NOMO-1 (cell line): ENCODE measurements around the gene MICAL2.
A peak's percentile ranks its signal among the peaks of the same experiment; 100 is the strongest.

Experiments
- DNase-seq, 2 experiments: peaks; one replicate each; lab custom pipeline; 2025; ENCODE audit not compliant: unreplicated experiment in 2 of 2; lab: John Stamatoyannopoulos, UW

The MICAL2 gene

DNA sequence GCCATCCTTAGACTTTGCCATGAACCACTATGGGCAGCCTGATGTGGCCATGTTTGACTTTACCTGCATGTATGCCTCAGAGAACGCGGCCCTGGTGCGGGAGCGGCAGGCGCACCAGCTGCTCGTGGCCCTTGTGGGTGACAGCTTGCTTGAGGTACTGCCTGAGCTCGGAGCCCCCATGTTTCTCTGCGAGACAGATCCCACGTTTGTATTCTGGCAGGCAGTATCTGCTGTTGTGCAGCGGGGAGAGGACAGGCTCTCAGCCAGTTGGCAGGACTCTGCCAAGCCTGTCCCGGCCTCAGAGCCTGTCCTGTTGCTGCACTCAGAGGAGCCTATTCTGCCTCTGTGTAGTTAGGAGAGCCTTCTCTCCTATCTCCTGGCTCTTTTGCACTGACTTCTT is 109.9 kb downstream of the MICAL2 start:
- no peak for DNase-seq

DNA sequence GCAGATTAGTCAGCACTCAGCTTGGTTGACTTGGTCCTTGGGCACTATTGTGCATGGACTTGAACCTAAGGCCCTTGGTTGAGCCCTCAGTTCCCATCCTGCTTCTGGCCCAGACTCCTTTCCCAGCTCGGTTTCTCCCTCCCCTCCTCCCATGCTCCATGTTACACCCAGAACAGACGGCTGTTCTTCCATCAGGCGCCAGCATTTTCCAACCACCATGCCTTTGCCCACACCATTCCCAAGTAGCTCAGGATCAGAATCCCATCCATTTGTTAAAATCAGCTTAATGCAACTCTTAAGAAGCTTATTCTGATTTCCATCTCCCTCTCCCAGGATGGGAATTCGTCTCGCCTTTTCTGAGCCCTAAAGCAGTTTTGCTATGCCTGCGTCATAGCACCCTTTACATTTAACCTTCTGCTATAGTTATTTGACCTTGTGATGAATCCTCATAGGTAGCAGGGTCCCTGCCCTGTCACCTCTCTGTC is 110.7 kb downstream of the MICAL2 start:
- DNase-seq: no peak

DNA sequence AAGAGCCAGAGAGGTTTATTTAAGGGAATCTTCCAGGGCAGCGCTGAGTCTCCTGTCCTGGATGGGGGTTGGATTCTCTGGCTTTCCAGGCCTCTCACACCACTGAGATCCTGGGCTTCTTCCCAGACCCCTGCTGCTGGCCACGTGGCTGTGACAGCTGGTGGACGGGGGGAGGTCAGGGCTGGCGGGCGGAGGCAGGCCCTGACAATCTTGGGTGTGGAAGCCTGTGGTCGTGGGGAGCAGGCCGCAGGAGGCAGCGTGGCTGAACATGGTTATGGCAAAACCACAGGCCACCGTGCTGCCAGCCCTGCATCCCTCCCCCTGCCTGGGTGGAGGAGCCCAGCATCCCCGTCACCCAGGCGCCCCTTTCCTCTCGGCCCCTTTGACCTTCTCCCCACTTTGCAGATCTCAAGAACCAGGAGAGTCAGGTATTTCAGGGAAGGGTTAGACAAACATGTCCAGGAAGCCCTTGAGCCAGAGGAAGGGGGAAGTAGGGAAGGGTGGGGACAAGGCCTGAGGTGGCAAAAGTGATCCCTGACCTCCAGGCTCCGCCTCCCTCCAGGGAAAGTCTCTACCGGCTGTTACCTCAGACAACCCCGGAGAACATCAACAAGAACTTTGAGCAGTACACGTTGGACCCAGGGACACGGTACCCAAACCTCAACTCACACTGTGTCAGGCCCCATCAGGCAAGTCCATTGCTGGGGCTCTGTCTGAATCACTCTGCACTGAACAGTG is 111.8 kb downstream of the MICAL2 start:
- peak in 1 of 2 experiments; percentile 5 for DNase-seq

DNA sequence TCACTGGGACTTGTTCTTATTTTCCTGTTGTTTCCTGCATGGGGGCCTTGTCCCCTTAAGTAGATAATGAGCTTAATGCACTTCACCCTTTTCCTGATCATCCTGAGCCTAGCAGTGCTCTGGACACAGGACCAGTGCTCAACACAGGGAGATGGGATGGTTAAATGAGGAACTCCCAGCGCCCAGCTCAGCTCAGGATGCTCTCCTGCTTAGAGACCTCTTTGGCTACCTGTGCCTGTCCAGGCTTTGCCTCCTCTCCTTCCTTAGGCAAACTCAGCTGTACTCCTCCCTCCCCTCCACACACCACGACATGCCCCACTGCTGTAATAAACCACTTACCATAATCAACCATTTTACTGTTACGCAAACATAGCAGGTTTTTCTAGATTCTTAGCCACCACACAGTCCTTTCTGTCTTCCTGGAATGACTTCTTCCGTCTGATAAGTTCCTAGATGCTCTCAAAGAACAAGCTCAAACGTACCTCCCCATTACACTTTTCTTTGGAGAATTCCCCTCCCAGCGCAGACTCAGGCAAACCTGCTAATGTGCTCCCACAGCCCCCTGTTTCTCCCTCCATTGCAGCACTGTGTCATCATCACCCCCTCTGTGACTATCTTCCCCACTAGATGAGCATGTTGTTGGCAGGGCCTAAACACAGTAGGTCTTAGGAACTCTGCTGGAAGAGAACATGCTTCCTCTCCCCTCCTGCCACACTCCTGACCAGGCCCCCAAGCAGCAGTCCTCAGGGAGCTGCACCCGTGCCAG is 113.6 kb downstream of the MICAL2 start:
- peak; percentile 24 to 54 for DNase-seq

DNA sequence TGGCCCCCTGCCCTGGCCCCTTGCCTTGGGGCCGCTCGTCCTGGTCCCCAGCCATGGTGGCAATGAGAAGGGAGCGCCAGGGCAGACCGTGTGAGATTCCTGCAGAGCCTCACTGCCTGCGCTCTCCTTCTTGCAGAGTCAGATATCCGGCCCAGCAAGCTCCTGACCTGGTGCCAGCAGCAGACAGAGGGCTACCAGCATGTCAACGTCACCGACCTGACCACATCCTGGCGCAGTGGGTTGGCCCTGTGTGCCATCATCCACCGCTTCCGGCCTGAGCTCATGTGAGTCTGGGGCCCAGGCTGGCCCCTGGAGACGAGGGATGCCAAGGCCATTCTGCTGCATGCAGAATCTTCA is 114.1 kb downstream of the MICAL2 start:
- DNase-seq: peak; percentile 85 to 89

DNA sequence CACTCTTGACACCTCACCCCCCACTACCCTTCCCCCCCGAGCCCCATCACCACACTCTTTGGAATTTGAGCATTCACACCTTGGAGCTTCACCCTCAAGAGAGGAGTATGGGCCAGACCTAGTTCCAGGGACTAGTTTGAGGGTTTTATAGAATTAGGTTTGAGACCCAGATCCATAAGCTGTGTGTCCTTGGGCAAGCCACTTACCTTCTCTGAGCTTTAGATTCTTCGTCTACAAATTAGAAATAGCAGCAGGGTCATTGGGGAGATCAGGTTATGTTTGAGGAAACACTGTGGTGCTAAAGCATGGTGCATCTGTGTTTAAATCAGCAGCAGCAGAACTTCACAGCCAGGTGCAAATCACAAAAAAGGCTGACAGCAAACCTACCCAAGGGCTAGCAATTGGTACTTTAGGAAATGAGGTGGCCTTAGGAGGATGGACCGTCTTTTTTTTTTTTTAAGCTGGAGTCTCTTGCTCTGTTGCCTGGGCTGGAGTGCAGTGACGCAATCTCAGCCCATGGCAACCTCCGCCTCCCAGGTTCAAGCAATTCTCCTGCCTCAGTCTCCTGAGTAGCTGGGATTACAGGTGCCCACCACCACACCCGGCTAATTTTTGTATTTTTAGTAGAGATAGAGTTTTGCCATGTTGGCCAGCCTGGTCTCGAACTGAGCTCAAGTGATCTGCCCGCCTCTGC is 114.8 kb downstream of the MICAL2 start:
- no peak for DNase-seq

DNA sequence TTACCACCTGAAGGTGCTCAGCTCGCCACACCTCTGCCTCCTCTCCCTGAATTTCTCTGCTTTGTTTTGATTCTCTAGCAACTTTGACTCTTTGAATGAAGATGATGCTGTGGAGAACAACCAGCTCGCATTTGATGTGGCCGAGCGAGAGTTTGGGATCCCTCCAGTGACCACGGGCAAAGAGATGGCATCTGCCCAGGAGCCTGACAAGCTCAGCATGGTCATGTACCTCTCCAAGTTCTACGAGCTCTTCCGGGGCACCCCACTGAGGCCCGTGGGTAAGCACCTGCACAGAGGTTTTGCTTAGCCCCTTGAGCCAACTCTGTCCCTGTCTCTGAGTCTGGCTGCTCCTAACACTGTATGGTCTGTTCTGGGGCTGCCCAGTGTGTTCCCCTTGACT is 115.7 kb downstream of the MICAL2 start:
- DNase-seq: no peak

DNA sequence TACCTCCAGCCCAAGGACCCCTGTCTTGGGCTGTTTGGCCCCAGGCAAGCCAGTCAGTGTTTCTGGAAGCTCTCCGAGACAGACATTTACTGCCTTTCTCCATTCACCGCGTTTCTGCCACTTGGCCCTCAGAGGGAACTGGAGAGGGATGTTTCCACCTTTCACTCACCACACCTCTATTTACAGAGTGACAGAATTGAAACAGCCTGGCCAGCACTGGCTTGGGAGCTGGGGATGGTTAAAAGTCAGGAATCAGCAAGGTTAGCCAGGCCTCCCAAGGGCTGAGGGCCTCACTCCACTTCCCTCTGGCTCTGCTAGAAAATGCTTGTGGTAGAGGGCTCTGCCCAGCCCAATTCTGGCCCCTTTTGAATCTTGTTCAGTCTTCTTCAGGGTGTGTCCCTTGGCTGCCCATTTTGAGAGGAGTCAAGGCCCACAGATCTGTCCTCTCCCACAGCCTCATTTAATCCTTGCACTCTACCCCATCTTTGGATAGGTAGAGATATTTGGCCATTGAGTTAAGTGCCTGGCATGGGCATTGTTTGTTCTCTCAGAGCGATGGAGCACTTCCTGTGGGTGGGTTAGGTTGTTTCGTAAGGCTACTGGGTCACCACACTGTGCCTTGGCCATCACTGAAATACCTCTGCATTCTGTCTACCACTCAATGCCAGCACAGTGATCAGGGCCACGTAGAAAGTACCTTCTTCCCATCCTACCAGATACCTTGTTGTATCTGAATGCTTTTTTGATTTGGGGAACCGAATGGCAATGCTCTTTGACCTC is 119.2 kb downstream of the MICAL2 start:
- DNase-seq: no peak

DNA sequence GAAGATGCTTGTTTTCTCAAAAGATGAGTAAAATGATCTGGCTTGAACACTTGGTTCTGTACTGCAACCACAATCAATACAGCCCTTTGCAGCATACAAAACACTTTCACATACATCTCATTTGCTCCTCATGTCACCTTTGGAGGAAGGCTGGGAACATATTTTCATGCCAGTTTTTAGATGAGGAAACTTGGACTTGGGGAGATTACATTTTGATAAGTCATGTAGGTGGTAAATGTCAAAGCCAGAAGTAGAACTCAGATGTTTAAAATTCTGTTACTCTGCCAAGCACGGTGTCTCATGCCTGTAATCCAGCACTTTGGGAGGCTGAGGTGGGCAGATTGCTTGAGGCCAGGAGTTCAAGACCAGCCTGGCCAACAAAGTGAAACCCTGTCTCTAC is 121.8 kb downstream of the MICAL2 start:
- no peak for DNase-seq

DNA sequence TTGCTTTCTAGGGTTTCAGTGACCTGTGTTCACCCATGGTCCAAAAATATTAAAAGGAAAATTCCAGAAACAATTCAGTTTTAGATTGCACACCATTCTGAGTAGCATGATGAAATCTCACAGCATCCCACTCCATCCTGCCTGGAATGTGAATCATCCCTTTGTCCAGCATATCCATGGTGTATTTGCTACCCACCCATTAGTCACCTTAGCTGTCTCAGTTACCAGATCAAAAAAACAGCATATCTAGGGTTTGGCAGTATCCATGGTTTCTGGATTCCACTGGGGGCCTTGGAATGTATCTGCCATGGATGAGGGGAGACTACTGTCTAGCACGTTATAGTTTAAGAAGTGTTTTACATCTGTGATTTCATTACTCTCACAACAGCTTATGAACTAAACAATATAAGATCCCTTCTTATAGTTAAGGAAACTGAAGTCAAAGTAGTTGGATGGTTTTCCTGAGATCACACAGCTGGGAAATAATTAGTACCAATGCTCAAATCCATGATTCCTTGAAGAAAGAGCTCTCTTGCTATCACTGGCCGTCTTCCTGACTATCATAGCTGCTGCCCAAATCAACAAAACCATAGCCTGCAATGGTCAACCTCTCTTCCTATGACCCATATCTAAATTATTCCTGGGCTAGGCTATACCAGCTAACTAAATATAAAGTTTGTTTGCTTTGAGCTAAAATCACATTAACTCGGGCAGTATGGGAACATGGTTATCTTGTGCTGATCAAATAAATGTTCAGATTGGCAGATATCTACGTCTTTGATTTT is 122.6 kb downstream of the MICAL2 start:
- no peak for DNase-seq

DNA sequence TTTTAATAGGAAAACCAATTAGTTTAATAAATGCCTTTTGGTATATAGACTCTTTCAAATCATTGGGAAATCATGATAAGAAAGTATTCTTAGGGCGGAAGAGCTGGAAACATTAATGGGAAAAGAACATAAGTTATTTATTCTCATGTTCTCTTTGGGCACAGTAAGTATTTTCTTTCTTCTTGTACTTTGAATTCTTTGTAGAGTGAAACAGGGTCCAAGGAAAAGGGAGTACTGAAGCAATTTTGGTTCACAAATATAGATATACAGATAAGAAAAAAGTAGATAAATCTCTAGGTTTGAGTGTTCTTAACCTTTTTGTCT is 123.2 kb downstream of the MICAL2 start:
- no peak for DNase-seq

DNA sequence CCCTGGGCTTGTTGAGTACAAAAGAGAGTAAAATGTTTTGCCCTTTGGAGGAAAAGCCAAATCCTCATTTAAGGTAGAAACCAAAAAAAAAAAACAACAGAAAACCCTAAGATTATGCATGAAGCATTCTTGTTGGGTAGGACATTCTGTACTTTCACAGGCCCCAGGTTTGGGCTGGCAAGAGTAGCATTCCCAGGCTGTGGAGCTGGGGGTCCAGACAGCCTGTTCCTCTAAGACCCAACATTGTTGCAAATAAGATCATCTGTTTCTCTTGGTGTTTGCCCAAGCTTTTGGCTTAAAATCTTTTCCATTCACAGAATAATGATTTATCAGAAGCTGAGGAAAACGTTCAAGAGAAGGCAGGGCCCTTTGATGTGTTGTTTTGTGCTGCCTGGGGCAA is 123.8 kb downstream of the MICAL2 start:
- no peak for DNase-seq

DNA sequence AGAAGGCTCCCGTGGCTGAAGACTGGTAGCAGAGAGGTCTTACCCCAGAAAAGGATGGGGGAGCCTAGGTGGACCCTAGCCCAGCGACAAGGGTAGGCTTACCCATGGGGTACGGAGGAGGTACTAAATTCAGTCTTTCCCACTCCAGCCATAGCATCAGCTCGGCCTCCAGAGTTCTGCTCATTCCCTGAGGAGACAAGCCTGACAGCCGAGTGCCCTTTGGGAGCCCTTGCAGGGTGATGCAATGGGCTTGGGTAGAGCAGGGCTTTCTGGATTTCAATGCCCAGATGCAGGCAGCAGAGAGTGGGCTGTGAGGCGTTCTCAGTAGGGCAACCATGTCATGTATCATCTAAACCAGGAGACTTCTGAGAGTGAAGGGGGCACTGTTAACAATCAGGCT is 124.7 kb downstream of the MICAL2 start:
- no peak for DNase-seq

DNA sequence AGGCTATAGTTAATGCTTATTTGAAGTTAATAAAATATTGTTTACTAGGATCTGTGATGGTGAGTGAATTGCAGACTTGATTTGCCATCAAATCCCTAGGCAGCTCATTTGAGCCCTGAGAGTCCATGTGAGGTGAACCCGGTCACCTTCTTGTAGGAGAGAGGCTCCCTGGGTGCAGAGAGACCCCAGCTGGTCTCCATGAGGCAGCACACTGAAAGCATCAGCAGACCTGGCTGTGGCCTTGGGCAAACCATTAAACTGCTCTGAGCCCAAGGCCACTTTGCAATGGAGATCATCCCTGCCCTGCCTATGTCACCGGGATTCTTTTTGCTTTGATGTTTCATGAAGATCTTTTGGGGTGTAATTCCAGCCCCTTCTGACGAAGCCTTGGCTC is 125.2 kb downstream of the MICAL2 start:
- DNase-seq: no peak

DNA sequence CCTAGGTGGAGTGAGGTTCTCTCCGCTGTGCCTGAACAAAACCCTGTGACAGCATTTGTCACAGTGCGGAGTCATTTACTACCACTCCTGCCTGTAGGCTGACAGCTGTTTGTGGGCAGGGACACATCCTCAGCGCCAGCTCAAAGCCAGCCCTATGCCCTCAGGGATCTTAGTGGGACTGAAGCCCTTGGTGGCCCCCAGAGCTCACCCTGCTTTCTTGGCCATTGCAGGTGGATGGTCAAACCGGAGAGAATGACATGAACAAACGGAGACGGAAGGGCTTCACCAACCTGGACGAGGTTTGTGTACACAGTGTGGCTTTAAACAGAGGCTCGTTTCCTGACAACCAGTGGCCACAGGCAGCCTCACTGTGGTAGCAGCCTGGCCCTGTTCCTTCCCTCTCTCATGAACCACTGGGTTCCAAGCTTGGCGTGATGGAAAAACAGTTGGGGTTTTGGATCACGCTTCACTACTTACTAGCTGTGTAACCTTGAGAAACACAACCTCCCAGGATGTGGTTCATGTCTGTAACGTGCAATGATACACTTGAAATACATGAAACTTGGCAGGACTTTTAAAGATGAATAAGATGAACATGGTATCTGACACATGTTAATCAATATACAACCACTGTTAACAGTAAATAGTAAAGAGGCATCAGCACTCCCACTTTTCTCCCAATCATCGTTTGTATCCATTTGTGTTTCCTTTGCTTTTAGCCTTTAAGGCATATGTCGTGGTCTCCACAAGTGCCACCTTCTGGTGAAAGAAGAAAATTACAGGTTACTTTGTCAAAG is 125.8 kb downstream of the MICAL2 start:
- peak; percentile 5 to 48 for DNase-seq

DNA sequence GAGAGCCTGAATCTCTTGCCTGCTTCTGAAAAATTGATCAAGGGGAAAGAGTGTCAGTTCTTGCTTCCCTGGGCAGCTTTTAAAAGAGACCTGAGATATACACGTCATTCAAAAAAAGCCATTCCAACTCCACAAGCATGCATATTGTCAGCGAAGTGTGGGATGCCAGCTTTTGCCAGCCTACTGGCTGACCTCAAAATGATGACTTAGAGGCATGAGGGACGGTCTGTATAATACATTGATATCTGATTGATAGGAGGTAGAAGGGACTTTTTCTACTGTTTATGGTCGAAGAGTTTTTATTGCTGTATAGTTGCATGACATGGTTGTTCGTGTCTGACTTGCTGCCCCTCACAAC is 126.3 kb downstream of the MICAL2 start:
- DNase-seq: no peak

DNA sequence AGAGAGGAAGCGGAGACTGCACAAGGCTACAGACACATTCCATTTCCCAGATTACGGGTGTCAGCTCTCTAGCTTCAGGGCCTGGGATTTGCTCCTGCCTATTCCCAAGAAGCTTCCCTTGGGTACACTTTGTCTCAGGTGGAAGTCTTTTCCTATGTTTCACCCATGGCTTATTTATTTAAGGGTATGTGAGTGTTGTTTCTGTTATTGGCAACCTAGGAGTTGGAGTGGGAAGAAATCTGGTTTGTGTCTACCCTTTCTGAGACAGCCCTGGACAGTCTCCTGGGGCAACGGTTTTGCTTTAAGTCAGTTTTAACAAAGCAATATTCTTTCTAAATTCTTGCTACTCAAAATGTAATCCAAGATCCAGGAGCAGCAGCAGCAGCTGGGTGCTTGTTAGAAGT is 127.0 kb downstream of the MICAL2 start:
- DNase-seq: no peak

DNA sequence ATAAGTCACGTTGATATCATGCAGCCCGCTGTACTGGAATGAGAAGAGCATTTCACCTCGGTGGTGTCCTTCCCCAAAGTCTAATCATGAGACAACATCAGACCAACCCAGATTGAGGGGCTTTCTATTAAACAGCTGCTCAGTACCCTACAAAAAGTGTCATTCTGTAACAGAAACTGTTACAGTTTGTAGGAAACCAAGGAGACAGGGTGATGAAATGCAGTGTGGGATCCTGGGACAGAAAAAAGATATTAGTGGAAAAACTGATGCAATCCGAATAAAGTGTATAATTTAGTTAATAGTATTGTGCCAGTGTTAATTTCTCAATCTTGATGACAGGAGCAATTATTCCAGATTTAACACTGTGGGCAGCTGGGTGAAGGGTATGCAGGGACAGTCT is 128.0 kb downstream of the MICAL2 start:
- DNase-seq: no peak

DNA sequence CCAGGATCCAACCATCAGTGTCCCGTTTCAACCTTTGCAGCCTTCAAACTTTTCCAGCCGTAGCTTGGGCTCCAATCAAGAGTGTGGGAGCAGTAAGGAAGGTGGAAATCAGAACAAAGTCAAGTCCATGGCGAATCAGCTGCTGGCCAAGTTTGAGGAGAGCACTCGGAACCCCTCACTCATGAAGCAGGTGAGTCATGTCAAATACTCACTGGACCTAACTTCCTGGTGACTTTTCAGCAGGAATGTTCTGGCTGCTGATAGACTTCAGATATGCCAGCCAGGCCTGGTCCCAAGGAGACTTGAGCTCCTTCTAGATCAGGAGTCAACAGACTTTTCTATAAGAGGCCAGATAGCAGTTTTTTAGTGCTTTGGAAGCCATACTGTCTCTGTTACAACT is 129.0 kb downstream of the MICAL2 start:
- DNase-seq: no peak
